HG02678 (cell line): Measurements from ENCODE around the gene SLC7A10.

Source experiments
- ATAC-seq: cut with Tn5 transposase; IDR thresholded peaks from one replicate; pipeline ENCODE4 v1.9.1; 2021; ENCODE audit warnings: mild to moderate bottlenecking, moderate library complexity; ENCODE audit not compliant: unreplicated experiment

Gene SLC7A10

DNA sequence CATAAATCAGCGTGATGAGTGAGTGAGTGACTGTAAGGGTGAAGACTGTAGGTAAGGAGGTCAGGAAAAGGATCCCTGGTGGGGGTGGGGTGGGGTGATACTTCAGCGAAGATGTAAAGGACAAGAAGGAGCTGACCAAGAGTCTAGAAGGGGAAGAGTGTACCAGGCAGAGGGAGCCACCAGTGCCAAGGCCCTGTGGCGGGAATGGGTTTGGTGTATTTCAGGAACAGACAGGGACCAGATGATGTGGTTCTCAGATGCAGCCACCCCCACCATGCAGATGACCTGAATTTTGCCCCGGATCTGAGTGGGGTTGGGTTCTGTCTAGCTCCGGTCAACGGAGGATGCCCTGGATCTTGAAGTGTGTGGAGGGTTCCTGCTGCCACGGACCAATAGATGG, 30.1 kb upstream of the SLC7A10 start:
- no peak for ATAC-seq

DNA sequence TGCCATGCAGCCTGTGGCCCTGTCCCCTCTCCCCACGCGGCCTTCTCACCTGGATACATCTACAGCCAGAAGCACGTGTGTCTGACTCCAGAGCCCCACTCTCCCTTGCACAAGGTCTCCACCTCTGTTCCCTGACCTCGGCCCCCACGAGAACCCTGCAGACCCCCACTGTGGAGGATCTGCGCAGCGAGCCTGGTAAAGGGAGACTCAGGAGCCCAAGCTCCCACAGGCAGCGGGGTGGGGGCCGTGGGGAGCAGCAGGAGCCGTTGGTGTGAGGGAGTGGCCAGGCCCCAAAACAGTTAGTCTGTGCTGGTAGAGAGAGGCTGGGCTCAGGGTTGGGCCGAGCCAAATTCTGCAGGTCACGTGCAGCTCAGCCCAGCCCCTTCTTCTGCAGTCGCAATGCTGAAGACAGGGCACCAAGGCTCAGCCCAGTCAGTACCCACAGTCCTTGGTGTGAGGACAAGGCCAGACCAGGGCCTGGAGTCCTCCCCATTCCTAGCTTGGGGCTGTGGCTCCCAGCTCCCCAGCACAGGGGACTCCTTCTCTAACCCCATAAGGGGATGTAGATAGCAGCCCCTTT, 28.7 kb upstream of the SLC7A10 start:
- no peak for ATAC-seq

DNA sequence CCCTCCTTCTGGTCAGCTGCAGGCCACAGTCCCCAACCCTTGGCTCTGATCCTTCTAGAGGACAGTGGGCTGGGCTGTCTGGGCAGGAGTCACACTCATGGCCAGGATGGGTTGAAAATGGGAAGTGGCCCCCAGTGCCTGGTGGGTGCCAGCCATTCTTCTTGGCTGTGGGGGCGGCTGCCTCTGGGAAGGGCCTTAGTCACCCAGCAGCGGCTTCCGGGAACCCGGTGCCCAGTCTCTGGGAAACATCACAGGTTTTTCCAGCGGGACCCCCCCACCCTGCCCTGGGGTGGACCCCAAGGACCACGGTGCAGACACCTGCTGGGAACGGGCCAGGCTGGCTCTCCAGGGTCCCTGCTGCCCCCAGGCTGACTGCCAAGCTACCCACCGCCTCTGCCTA, 27.3 kb upstream of the SLC7A10 start:
- ATAC-seq, result no peak

DNA sequence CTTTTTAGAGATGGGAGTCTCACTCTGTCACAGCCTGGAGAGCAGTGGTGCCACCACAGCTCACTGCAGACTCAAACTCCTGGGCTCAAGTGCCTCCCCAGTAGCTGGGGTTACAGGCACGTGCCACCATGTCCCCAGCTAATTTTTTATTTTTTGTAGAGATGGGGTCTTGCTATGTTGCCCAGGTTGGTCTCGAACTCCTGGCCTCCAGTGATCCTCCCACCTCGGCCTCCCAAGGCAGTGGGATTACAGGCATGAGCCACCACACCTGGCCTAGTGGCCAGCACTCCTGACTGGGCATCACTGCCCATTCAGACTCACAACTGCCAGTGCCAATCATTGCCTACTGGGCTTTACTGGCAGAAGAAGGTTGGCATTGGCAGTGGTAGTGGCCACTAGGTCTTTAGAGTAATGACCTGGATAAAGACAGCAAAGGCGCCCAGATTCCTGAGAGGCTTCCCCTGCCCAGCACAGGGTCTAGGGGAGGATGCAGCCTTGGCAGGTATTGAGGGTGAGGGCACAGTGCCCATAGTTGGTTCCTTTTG, 26.8 kb upstream of the SLC7A10 start:
- no peak for ATAC-seq

DNA sequence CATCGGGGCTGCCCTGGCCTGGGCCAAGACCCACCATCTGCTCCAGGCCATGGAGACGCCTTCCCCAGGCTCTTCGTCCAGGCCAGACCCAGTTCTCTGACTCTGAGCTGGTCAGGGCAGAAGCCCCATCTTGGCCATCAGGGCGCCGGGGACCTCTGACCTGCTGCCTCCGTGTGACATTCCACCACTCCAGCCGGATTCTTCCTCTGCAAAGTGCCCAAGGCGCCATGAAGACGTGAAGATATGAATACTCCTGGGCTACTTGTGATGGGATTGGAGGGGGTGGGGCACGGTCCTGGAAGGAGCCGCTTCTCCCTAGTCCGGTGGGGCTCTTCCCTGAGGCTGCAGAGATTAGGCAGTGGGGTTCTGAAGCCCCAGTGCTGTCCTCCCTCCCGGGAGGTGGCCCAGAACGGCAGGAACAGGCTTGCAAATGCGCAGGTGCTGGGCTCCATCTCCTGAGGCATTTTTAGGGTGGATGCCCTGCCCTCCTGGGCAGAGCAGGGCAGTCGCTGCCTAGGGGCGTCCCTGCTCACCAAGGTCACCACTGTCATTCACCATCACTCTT, 26.0 kb upstream of the SLC7A10 start:
- ATAC-seq, result no peak

DNA sequence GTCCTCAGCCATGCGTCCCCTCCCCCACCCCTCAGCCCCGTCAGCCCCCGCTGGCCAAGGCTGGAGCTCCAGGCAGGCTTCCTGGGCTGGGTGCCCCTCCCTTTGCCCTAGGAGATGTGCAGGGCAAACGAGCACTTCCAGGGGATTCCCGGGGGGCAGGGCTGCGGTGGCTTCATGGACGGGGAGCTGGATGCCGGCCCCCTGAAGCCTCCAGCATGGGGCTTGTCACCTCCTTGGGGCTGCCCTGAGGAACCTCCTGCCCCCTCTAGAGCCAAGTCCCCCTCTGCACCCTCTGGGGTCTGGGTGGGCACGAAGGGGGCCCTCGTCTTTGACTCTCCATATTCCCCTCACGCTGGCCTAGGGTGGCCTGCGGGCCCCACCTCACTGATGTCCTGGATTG, 25.4 kb upstream of the SLC7A10 start:
- no peak for ATAC-seq

DNA sequence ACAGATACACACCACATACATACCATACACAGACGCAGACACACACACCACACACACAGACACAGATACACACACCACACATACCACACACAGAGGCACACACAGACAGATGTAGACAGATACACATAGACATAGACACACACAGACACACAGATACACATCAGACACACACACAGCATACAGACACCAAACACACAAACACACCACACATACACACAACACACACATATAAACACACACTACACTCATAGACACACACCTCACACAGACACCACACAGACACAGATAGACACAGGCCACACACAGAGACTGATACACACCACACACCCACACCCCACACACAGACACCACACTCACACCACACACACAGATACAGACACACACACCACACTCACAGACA, 24.9 kb upstream of the SLC7A10 start:
- ATAC-seq, result no peak

DNA sequence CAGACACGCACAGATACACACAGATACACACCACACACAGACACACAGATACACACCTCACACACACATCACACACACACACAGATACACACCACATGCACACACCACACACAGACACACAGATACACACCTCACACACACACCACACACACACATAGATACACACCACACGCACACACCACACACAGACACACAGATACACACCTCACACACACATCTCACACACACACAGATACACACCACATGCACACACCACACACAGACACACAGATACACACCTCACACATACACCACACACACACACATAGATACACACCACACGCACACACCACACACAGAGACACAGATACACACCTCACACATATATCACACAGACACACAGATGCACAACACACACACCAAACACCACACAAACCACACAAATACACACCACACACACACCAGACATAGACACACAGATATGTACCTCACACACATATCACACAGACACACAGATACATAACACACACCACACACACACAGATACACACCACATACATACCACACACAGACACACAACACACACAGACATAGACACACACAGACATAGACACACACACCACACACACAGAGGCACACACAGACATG, 24.2 kb upstream of the SLC7A10 start:
- ATAC-seq, result no peak

DNA sequence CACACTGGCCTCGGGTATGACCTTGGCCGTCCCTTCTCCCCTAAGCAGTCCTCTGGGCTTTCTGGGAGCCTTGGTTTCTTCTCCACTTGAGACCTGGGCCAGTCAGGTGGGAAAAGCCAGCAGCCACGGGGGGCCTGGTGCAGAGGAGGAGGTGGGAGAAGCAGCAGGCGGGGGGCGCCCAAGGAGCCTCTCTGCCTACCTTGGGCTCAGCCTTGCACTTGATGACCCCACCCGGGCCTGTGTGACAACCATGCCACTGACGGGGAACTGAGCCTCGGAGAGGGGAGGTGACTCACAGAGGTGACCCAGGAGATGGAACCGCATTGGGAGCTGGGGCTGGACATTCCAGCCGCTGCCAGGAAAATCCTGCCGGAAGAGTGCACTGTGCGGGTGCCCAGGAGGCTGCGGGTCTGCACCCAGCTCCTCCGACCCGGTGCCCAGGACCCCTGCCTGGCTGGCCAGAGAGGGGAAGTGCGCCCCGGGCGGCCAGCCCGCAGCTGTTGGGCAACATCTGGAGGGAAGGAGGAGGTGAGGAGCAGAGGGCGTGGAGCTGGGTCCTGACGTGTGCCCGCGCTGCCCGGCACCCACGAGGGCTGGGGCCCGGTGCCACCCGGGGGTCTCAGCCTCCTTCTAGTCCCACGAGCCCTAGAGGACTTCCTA, 23.4 kb upstream of the SLC7A10 start:
- no peak for ATAC-seq

DNA sequence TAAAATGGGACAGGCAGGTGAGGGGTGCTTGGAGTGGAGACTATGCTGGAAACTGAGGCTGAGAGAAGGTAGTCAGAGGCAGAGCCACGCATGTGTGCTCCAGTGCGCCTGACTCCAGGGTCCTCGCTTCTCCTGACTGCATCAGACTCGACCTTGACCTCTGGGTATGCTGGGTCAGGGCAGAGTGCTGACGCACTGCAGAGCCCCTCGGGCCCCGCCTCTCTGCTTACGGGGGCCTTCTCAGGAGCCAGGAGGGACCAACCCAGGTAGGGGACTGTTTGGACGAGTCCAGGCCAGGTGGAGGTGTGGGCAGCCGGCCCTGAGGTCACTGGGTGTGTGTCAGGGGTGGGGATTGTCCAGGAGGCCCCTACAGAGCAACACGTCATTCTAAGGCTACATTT, 22.9 kb upstream of the SLC7A10 start:
- no peak for ATAC-seq

DNA sequence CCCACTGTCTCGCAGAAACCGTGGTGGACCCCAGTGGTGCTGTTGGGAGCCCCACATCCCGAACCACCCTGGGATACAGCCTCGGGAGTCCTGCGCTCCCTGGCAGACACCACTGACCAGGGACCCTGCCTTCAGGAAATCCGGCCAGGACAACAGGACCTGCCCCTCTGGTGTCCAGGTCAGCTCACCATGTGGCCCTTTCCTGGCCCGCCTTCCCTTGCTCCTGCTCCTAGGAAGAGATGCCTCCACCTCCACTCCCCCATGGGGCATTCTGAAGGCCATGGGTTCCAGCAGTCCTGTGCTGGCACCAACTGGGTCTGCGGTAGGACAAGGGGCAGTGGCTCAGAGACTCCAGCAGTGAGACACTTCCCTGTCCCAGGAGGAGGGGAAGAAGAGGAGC, 22.5 kb upstream of the SLC7A10 start:
- ATAC-seq, result no peak

DNA sequence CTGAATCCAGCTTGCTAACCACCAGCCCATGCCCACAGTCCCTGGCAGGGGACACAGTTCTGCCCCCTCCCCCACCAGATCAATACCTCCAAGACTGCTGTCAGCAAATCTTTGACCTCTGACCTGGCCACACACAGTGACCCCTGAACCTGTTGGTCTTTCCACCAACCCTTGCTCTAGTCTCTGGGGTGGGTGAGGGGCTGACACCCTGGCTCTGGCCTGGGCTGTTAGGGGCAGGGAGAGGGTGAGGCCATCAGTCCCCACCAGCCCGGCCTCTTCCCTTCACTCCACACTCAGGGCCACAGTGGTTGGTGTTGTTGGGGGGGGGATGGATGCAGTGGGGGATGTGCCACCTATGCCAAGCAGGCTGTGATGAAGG, 21.8 kb upstream of the SLC7A10 start:
- ATAC-seq, result no peak

DNA sequence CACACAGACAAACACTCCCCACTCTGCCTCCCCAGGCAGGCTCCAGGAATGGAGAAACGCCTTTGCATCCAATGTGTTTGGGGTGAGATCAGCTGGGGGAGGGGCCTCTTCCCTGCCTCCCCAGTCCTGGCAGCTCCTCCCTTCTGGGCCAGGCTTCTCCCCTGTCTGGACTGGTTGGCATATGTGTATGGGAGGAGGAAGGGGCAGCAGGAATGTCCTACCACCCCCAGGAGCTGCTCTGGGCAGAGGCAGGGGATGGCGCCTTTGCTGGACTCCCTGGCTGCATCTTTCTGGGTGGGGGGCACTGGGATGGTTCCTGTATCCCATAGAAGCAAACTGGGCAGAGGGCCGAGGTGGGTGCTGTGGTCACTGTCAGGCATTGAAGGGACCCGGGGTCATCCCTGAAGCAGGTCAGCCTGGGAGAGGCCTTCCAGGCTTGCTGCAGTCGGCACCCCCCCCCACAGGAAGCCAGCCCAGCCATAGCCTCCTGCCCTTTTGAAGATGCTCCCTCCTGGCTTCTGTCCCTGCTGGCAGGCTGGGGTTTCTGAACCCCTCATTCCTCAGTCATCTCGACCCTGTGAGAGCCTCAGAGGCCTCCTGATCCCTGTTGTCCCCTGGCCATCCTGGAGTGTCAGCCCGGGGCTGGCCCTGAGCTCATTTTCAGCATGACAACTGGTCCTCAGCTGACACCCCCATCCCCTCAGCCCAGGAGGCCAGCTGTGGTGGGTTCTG, 21.2 kb upstream of the SLC7A10 start:
- no peak for ATAC-seq

DNA sequence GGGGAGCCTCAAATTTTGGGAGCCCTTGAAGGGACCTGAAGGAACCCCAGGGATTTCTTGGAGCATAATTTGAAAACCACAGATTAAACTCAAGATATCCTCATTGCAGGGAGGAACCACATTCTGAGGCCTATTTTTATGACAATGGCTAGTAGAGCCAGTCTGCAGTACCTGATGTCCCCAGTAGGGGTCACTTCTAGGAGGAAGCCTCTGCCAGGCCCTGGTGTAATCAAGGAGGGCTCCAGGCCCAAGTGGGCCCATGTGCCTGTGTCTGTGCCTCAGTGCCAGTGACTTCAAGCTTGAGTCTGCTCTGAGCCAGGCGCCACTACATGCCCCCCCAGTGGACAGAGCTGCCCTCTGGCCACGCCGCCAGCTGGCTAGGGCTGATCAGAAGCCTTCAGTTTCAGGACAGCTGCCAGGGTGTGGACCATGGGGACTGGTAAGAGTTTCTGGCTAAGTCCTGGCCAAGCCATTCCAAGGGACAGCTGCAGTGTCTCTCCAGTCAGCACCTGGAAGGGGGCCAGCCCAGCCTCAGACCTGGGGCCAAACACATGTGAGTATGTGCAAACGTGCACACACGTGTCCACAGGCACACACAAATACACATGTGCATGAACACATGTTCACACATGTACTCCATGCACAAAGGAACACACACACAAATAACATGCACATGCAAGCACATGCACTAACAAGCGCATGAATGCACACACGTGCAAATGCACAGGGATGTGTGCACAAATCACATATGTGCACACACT, 20.5 kb upstream of the SLC7A10 start:
- ATAC-seq, result no peak

DNA sequence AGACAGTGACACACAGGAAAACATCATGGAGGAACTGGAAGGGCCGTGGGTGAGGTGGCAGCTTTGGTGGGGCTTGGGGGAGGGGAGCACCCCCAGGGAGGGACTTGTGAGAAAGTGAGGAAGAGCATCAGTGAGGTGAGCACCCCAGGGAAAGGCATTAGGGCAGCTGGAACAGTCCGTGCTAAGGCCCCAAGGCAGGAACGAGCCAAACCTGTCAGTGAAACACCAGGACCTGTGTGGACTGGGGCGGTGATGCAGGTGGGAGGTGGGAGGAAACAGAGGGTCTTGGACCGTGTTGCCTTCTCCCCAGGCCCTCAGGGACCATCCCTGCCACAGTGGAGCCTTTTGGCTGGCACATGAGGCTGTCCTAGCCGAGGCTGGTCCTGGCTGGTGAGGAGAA, 17.3 kb upstream of the SLC7A10 start:
- ATAC-seq, result no peak

DNA sequence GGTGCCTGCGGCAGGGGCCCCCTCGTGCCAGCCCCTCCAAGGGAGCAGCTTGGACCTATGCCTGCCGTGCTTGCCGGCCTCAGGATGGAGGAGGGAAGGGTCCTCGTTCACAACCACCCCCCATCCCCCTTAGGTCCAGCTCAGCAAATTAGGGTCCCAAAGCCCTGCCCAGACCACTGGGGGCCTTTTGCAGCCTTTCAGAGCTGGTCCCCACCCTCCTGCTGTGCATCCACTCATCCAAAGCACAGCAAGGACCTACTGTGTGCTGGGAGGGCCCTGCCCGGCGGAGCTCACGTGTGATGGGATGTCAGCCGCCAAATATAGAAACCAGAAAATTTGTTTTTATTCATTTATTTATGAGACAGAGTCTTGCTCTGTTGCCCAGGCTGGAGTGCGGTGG, 16.5 kb upstream of the SLC7A10 start:
- ATAC-seq, result no peak

DNA sequence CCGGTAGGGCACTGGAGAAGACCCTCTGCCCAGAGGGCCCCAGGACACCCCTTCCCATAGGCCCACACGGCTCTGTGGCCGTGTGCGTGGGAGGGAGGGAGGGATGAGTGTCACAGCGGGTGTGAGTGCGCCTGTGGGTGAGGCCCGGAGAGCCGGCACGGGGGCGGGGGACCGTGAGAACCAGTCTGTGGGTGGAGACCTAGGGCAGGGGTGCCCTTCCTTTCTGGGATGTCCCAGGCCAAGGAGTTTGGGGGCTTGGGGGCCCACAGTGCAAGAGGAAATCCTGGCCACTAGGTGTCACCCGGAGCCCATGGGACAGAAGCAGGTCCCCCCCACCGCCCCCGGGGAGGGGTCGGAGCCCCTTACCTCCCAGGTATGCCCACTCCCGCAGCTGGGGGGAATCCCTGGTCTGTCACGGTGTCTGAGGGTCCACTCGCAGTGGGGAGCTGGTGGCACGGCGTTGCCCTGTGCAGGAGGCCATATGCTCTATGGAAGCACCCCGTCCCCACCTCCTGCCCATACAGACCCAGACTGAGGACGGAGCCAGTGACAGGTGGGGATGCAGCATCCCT, 16.0 kb upstream of the SLC7A10 start:
- ATAC-seq, result no peak

DNA sequence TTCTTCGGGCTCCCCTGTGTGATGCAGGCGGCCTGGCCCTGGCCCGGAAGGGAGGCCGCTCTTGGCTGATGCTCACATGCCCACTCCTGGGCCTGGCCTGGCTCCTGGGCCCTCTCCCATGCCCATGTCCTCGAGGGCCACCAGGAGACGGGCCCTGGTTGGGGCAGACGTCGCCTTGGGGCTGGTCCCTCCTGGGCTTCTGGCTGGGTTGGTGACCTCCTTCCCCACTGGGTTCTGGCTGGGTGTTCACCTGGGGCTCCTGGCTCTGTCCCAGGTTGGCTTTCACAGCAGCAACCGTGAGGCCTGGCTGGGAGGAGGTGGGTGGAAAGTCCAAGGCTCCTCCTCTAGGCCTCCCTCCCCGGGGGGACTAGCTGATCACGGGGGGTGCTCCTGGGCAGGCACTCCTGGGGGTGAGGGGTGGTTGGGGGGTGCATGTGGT, 15.5 kb upstream of the SLC7A10 start:
- no peak for ATAC-seq

DNA sequence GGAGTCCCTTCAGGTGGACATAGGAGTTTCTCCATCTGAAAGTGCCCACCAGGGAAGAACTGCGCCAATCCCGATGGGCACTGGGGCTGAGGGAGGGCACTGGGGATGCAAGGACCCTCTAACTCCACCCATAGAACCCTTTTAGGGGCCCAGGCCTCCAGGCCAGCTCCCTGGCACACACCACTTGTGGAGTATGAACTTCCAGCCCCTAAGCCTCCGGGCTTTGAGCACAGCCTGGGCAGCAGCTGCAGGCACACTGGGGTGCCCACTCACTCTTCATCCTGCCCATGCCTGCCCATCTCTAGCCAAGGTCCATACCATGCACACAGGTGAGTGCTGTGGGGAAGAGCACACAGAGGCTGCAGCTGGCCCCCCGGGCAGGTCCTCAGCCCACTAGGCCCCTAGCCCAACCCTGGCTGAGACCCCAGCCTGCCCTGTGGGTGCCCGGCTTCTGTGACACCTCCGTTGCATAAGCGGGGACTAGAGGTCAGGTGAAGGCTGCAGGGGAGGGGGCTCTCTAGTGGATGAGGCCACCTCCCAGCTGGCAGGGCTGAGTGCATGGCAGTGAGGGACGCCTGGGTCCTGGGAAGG, 14.6 kb upstream of the SLC7A10 start:
- no peak for ATAC-seq
